Tibial artery (tissue), 4 donors: ENCODE measurements around the gene NFKBIE.

Experiments used
- DNase-seq, 2 donors: peaks; one replicate each; pipeline ENCODE4 v3.0.0-alpha.2; 2019
- H3K27ac ChIP-seq, 2 donors: fragments of 200-600 bp; sonication (generic) in 1 of 2; 1 replicate in 1 of 2; 2 replicates in 1 of 2; pipeline ENCODE4 v1.5.1; 2018 to 2019; ENCODE audit warnings: mild to moderate bottlenecking in 1 of 2
- H3K27me3 ChIP-seq, 2 donors: fragments of 200-600 bp; sonication (generic) in 1 of 2; one replicate each; pipeline versions ENCODE4 v1.5.1 to v1.6.0; 2016 to 2019
- H3K36me3 ChIP-seq, 3 donors: fragments of 200-600 bp; sonication (generic) in 2 of 3; one replicate each; pipeline ENCODE4 v1.5.1; 2016 to 2019; ENCODE audit warnings: mild to moderate bottlenecking in 2 of 3
- H3K4me1 ChIP-seq, 4 donors: fragments of 200-600 bp; sonication (generic) in 2 of 4; 1 replicate in 3 of 4; 2 replicates in 1 of 4; pipeline ENCODE4 v1.5.1; 2016 to 2019
- H3K4me3 ChIP-seq, 2 donors: fragments of 200-600 bp; sonication (generic) in 1 of 2; 1 replicate in 1 of 2; 2 replicates in 1 of 2; pipeline ENCODE4 v1.5.1; 2018 to 2019; ENCODE audit warnings: mild to moderate bottlenecking in 2 of 2
- H3K9me3 ChIP-seq, 3 donors: fragments of 200-600 bp; sonication (generic) in 1 of 3; one replicate each; pipeline ENCODE4 v1.5.1; 2016 to 2019
- CTCF ChIP-seq, 2 experiments: fragments of 200-600 bp in 1 of 2; fragments of 450-650 bp in 1 of 2; IDR thresholded peaks; one replicate each; pipeline ENCODE4 v1.5.1; 2017 to 2019; ENCODE audit warnings: antibody characterized with exemption in 2 of 2, mild to moderate bottlenecking in 1 of 2, moderate library complexity in 1 of 2
- intact Hi-C: fragments of 100-400 bp; cut with DNase I; formaldehyde crosslinking; loops from one replicate; pipeline ENCODE4 v1.15.0; 2023; ENCODE audit warnings: low total_unique reads

Gene NFKBIE

DNA sequence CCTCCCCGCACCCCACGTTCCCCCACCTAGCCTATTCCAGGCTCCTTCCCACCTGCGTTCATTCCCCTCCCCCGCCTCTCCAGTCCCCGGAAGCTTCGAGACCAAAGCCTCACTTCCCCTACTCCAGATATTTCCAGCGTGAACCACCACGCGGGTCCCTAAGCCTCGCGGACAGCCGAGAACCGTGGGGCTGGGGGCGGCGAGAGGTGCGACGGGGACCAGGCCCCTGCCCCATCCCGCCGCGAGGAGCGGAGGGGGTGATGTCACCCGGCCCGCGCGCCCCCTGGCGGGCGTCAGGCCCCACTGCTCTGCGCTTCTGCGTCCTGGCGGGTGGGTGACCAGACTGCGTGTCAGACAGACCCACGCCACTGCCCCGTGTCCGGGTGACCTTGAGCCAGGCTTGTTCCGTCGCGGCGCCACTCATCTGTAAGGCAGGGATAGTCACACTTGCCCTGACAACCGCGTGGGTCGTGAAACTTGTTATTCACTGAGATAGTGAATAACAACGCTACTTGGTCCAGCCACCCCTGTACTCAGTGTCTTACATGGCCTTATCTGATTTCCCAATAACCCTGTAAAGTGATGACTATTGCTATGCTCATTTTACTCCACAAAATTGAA lies 27.4 kb downstream of the NFKBIE start:
- DNase-seq, result peak; percentile 78 to 90
- Histone ChIP-seq H3K27me3 (no peaks in the 10 kb centered on the region), H3K4me3 (peak overlapping the region; percentile 58 to 73), H3K36me3 (peaks cover 3 to 7% (median 3%) of the 10 kb centered on the region in 3 donors), H3K4me1 (peaks cover 0 to 51% (median 39%) of the 10 kb centered on the region in 4 donors), H3K27ac (peak overlapping the region; percentile 94 to 99), H3K9me3 (no peaks in the 10 kb centered on the region)
- peak; percentile 98 to 99 for TF ChIP-seq CTCF (IDR thresholded peaks at IDR 0.05)
- intact Hi-C loops, result no loop called here

- H3K36me3 ChIP-seq, result peaks cover 10 to 14% (median 10%) of the 10 kb centered on the region in 3 donors
- no peak for TF ChIP-seq CTCF (IDR thresholded peaks at IDR 0.05)
- peak overlapping the region; percentile 58 to 73 for H3K4me3 ChIP-seq
- H3K27ac ChIP-seq, result peak overlapping the region; percentile 94 to 99
- H3K9me3 ChIP-seq, result no peaks in the 10 kb centered on the region
- peak; percentile 98 for DNase-seq
- H3K4me1 ChIP-seq, result peaks cover 0 to 56% (median 46%) of the 10 kb centered on the region in 4 donors
- intact Hi-C loops, result no loop called here
- no peaks in the 10 kb centered on the region for H3K27me3 ChIP-seq
These were observed 28.1 kb downstream of the NFKBIE start for GRCh38 chr6:44237021-44237812.

- TF ChIP-seq CTCF (IDR thresholded peaks at IDR 0.05), result no peak
- no peak for DNase-seq
- Histone ChIP-seq H3K36me3 (peaks cover 22 to 26% (median 23%) of the 10 kb centered on the region in 3 donors), H3K27ac (peak overlapping the region; percentile 94 to 99), H3K9me3 (no peaks in the 10 kb centered on the region), H3K4me3 (no peak overlapping the region), H3K27me3 (no peaks in the 10 kb centered on the region), H3K4me1 (peaks cover 0 to 56% (median 50%) of the 10 kb centered on the region in 4 donors)
- intact Hi-C loops, result no loop called here
These were observed 29.3 kb downstream of the NFKBIE start for GRCh38 chr6:44235891-44236516.

GRCh38 chr6:44235269-44235668 lies 30.1 kb downstream of the NFKBIE start:
- no peaks in the 10 kb centered on the region for H3K9me3 ChIP-seq
- peaks cover 29 to 34% (median 30%) of the 10 kb centered on the region in 3 donors for H3K36me3 ChIP-seq
- no peak for DNase-seq
- no peak overlapping the region for H3K4me3 ChIP-seq
- H3K4me1 ChIP-seq, result peaks cover 0 to 57% (median 51%) of the 10 kb centered on the region in 4 donors
- H3K27me3 ChIP-seq, result no peaks in the 10 kb centered on the region
- no peak for TF ChIP-seq CTCF (IDR thresholded peaks at IDR 0.05)
- H3K27ac ChIP-seq, result peak overlapping the region; percentile 84 to 94
- intact Hi-C loops, result no loop called here

DNA sequence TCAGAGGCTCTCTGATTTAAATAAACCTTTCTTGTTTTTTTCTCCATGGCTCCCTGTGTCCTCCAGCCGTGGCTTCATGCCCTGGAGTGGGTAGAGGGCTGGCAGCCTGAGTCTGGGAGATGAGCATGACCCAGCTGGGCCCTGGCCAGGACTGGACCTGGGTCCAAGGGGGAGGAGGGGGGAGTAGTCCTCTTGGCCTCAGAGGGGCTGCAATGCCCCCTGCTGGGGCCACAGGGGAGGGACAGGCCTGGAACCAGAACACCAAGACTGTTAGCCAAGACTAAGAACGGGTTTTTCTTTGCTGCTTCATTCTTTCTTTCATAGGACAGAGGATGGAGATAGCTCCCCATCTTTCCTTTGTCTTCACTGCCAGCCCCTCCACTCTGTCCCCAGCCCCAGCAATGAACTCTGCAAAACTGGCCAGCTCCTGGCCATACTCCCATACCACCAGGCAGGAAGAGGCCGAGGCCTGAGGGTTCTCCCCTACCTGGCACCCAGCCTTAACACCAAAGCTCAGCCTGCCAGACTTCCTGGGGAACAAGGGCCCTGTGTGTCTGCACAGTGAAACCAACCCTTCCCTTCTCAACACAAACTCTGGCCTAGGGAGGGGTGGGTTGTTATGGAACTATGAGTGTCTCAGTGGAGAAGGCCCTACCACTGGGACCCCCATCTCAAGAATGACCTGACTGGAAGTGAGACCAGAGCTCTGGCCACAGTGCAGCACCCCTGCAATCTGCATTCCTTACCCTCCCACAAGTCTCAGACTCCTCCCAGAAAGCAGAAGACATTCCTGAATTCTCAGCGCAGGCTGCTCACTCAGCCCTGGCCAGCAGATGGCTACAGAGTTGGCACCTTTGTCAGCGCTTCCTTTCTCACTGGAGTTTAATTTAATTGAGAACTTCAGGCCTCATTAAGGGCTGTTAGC lies 31.0 kb downstream of the NFKBIE start:
- intact Hi-C loops, result loop anchor here (5.0 kb wide), 1 partner anchor 62 kb away; no protein-coding TSS in a partner anchor
- H3K9me3 ChIP-seq, result no peaks in the 10 kb centered on the region
- peaks cover 38 to 43% (median 39%) of the 10 kb centered on the region in 3 donors for H3K36me3 ChIP-seq
- peaks cover 0 to 66% (median 51%) of the 10 kb centered on the region in 4 donors for H3K4me1 ChIP-seq
- peak; percentile 86 to 94 for DNase-seq
- H3K27me3 ChIP-seq, result no peaks in the 10 kb centered on the region
- peak; percentile 81 to 83 for TF ChIP-seq CTCF (IDR thresholded peaks at IDR 0.05)
- peak overlapping the region; percentile 84 to 94 for H3K27ac ChIP-seq
- H3K4me3 ChIP-seq, result no peak overlapping the region
